IMR-90 (cell line): ENCODE measurements around the gene TBC1D22A. TPM values are rescaled to one million over a fixed set of nuclear protein-coding genes. Genes with fewer than 3 reads are reported as not detected.

Source experiments
- ATAC-seq: fragments of 200-7000 bp; cut with Tn5 transposase; 2 replicates; pipeline ENCODE4 v1.9.1; 2020; ENCODE audit warnings: low read depth, mild to moderate bottlenecking, moderate library complexity
- BruUV-seq: library from RNA; stranded (reverse); fragments of 400-500 nt; replicated peaks from 2 replicates; lab custom pipeline; 2021; lab: Mats Ljungman, UMichigan
- CTCF ChIA-PET: fragments of 300-600 bp; formaldehyde crosslinking; extraction: SDS; loops from one replicate; lab custom pipeline; 2021; ENCODE audit warnings: antibody characterized with exemption; lab: Yijun Ruan, JAX
- POLR2A ChIA-PET: fragments of 300-600 bp; sonication (Branson Sonifier 250); formaldehyde crosslinking; loops from one replicate; lab custom pipeline; 2022; ENCODE audit warnings: antibody characterized with exemption; ENCODE audit not compliant: unreplicated experiment; lab: Charles Lee
- DNase-seq: peaks from one replicate; pipeline ENCODE4 v3.0.0; 2013
- H2AFZ ChIP-seq: replicated peaks from 2 replicates; pipeline ENCODE3; 2013; ENCODE audit warnings: low read length, mild to moderate bottlenecking; ENCODE audit not compliant: poor library complexity
- H2AK5ac ChIP-seq: 2 replicates; pipeline ENCODE4 v1.6.1; 2013; ENCODE audit warnings: low read depth, low read length, inconsistent platforms
- H2AK9ac ChIP-seq: replicated peaks from 2 replicates; pipeline ENCODE3; 2013; ENCODE audit warnings: mild to moderate bottlenecking, low read depth, low read length, moderate library complexity; ENCODE audit not compliant: poor library complexity
- H2BK120ac ChIP-seq: 2 replicates; pipeline ENCODE4 v1.6.1; 2013; ENCODE audit warnings: low read depth, low read length, inconsistent platforms
- H2BK15ac ChIP-seq: 3 replicates; pipeline ENCODE4 v1.6.1; 2013; ENCODE audit warnings: low read depth, low read length, inconsistent platforms
- H2BK20ac ChIP-seq: 2 replicates; pipeline ENCODE4 v1.6.1; 2013; ENCODE audit warnings: low read depth, mild to moderate bottlenecking, inconsistent platforms, low read length, moderate library complexity
- H2BK5ac ChIP-seq: 2 replicates; pipeline ENCODE4 v1.6.1; 2013; ENCODE audit warnings: mild to moderate bottlenecking, low read depth, low read length, inconsistent platforms; ENCODE audit not compliant: poor library complexity, severe bottlenecking
- H3K14ac ChIP-seq: replicated peaks from 2 replicates; pipeline ENCODE4 v1.6.1; 2013; ENCODE audit warnings: low read depth, low read length, inconsistent platforms
- H3K18ac ChIP-seq: 2 replicates; pipeline ENCODE4 v1.6.1; 2013; ENCODE audit warnings: low read depth, low read length, control low read depth
- H3K23ac ChIP-seq: 2 replicates; pipeline ENCODE4 v1.6.1; 2013; ENCODE audit warnings: low read depth, low read length, inconsistent platforms
- H3K27ac ChIP-seq: 2 replicates; pipeline ENCODE4 v1.5.1; 2013; ENCODE audit warnings: mild to moderate bottlenecking, control low read depth, low read length; ENCODE audit not compliant: insufficient read depth
- H3K27me3 ChIP-seq: 2 replicates; pipeline ENCODE4 v1.6.1; 2013; ENCODE audit warnings: low read length; ENCODE audit not compliant: control insufficient read depth, insufficient read depth
- H3K36me3 ChIP-seq: 2 replicates; pipeline ENCODE4 v1.6.1; 2013; ENCODE audit warnings: low read length, mixed read lengths; ENCODE audit not compliant: control insufficient read depth, insufficient read depth
- H3K4ac ChIP-seq: 2 replicates; pipeline ENCODE4 v1.6.1; 2013; ENCODE audit warnings: low read depth, low read length, inconsistent platforms
- H3K4me1 ChIP-seq: 2 replicates; pipeline ENCODE4 v1.6.1; 2013; ENCODE audit warnings: low read length, mixed read lengths; ENCODE audit not compliant: control insufficient read depth, insufficient read depth
- H3K4me2 ChIP-seq: 2 replicates; pipeline ENCODE4 v1.6.1; 2013; ENCODE audit warnings: low read depth, mild to moderate bottlenecking, control low read depth, low read length, moderate library complexity
- H3K4me3 ChIP-seq: 2 replicates; pipeline ENCODE4 v1.5.1; 2013; ENCODE audit warnings: low read depth, mild to moderate bottlenecking, control low read depth, low read length, moderate library complexity; ENCODE audit not compliant: insufficient read depth
- H3K56ac ChIP-seq: 2 replicates; pipeline ENCODE4 v1.6.1; 2013; ENCODE audit warnings: low read length, inconsistent platforms; ENCODE audit not compliant: insufficient read depth; ENCODE audit errors: extremely low read depth
- H3K79me1 ChIP-seq, 2 experiments: 2 replicates each; pipeline ENCODE4 v1.6.1; 2013; ENCODE audit warnings: low read length in 2 of 2, inconsistent platforms in 1 of 2, low read depth in 1 of 2
- H3K9ac ChIP-seq: 2 replicates; pipeline ENCODE4 v1.6.1; 2013; ENCODE audit warnings: low read depth, low read length, control low read depth
- H3K9me1 ChIP-seq: 2 replicates; pipeline ENCODE4 v1.6.1; 2013; ENCODE audit warnings: low read length, inconsistent platforms; ENCODE audit not compliant: insufficient read depth
- H3K9me3 ChIP-seq: 2 replicates; pipeline ENCODE4 v1.6.1; 2013; ENCODE audit warnings: low read length; ENCODE audit not compliant: control insufficient read depth, insufficient read depth
- H4K20me1 ChIP-seq: 2 replicates; pipeline ENCODE4 v1.6.1; 2013; ENCODE audit warnings: low read length, inconsistent platforms; ENCODE audit not compliant: insufficient read depth
- H4K5ac ChIP-seq: 2 replicates; pipeline ENCODE4 v1.6.1; 2013; ENCODE audit warnings: mild to moderate bottlenecking, low read depth, low read length, control low read depth
- H4K8ac ChIP-seq, 2 experiments: 2 replicates each; pipeline ENCODE4 v1.6.1; 2013; ENCODE audit warnings: low read depth in 2 of 2, low read length in 2 of 2, control low read depth in 1 of 2, inconsistent platforms in 1 of 2
- H4K91ac ChIP-seq: 2 replicates; pipeline ENCODE4 v1.6.1; 2013; ENCODE audit warnings: low read depth, low read length, inconsistent platforms; ENCODE audit not compliant: insufficient read depth
- BHLHE40 ChIP-seq: fragments of 150-350 bp; IDR thresholded peaks from 2 replicates; pipeline ENCODE4 v1.6.1; 2016; ENCODE audit warnings: mild to moderate bottlenecking, low read depth, low read length
- CEBPB ChIP-seq: IDR thresholded peaks from 2 replicates; pipeline ENCODE4 v1.6.1; 2012; ENCODE audit warnings: low read depth, low read length, improper control_type of control experiment
- CHD1 ChIP-seq: IDR thresholded peaks from 2 replicates; pipeline ENCODE4 v1.6.1; 2012; ENCODE audit warnings: low read depth, low read length, improper control_type of control experiment
- FOS ChIP-seq: fragments of 150-350 bp; IDR thresholded peaks from 2 replicates; pipeline ENCODE4 v1.6.1; 2016; ENCODE audit warnings: low read depth, low read length
- MAFK ChIP-seq: IDR thresholded peaks from 2 replicates; pipeline ENCODE4 v1.6.1; 2012; ENCODE audit warnings: low read depth, low read length, improper control_type of control experiment
- MAZ ChIP-seq: IDR thresholded peaks from 2 replicates; pipeline ENCODE4 v1.6.1; 2012; ENCODE audit warnings: low read depth, mild to moderate bottlenecking, low read length, improper control_type of control experiment, moderate library complexity, borderline replicate concordance
- MXI1 ChIP-seq: IDR thresholded peaks from 2 replicates; pipeline ENCODE4 v1.6.1; 2012; ENCODE audit warnings: low read depth, mild to moderate bottlenecking, low read length, moderate library complexity, borderline replicate concordance
- NFE2L2 ChIP-seq: fragments of 150-350 bp; IDR thresholded peaks from 2 replicates; pipeline ENCODE4 v1.6.1; 2016; ENCODE audit warnings: low read depth, mild to moderate bottlenecking, low read length
- POLR2A ChIP-seq: IDR thresholded peaks from 2 replicates; pipeline ENCODE4 v1.6.1; 2012; ENCODE audit warnings: mild to moderate bottlenecking, low read depth, low read length
- RAD21 ChIP-seq: IDR thresholded peaks from 2 replicates; pipeline ENCODE4 v1.6.1; 2012; ENCODE audit warnings: low read length, improper control_type of control experiment
- RCOR1 ChIP-seq: IDR thresholded peaks from 2 replicates; pipeline ENCODE4 v1.6.1; 2012; ENCODE audit warnings: mild to moderate bottlenecking, low read length, improper control_type of control experiment; ENCODE audit not compliant: insufficient replicate concordance
- RFX5 ChIP-seq: IDR thresholded peaks from 2 replicates; pipeline ENCODE4 v1.8.0; 2012; ENCODE audit warnings: low read depth, mild to moderate bottlenecking, low read length, moderate library complexity
- SMC3 ChIP-seq: fragments of 150-350 bp; IDR thresholded peaks from 2 replicates; pipeline ENCODE4 v1.6.1; 2016; ENCODE audit warnings: low read depth, mild to moderate bottlenecking, antibody characterized with exemption, low read length, moderate library complexity
- WGBS, 2 experiments: methylation state at CpG; one replicate each; pipeline versions ENCODE4 v1.1.5 to v1.1.7; 2013; ENCODE audit warnings: missing lambda C conversion rate in 2 of 2; ENCODE audit not compliant: insufficient read length in 1 of 2; ENCODE audit errors: extremely low coverage in 2 of 2; 5-methylcytosine and 5-hydroxymethylcytosine counted together
- dilution Hi-C: fragments of 300-500 bp; cut with HindIII; formaldehyde crosslinking; loops from one replicate; pipeline ENCODE4 v1.14.3; 2018; ENCODE audit warnings: low sequenced_read_pairs; ENCODE audit not compliant: unreplicated experiment
- in situ Hi-C: fragments of 300-500 bp; cut with MboI; formaldehyde crosslinking; loops from 3 replicates; pipeline ENCODE4 v1.14.3; 2019; ENCODE audit warnings: low sequenced_read_pairs, inconsistent platforms, mixed read lengths
- intact Hi-C: fragments of 100-400 bp; cut with micrococcal nuclease; formaldehyde crosslinking; loops from 2 replicates; pipeline ENCODE4 v1.10.0; 2022
- polyA plus RNA-seq, 3 experiments: library from polyadenylated mRNA; depleted of rRNA; stranded (reverse); fragments of >200 nt; gene quantifications; 2 replicates each; pipeline ENCODE4 v1.2.3, GENCODE V29; 2012; ENCODE audit warnings: low replicate concordance in 1 of 3
- total RNA-seq: library from RNA; depleted of rRNA; stranded (reverse); fragments of >200 nt; gene quantifications from 2 replicates; pipeline ENCODE4 v1.2.3, GENCODE V29; 2012
- TF ChIP-seq, protein P1 (sequence below): conservative IDR thresholded peaks from 2 replicates; pipeline ENCODE4 v1.5.1; 2012; ENCODE audit warnings: mild to moderate bottlenecking, low read depth, low read length, improper control_type of control experiment
- TF ChIP-seq, protein P2 (sequence below): fragments of 150-350 bp; IDR thresholded peaks from 2 replicates; pipeline ENCODE4 v1.6.1; 2017; ENCODE audit warnings: mild to moderate bottlenecking, antibody characterized with exemption, low read length, low read depth
- TF ChIP-seq, protein P3 (sequence below): fragments of 150-350 bp; IDR thresholded peaks from 2 replicates; pipeline ENCODE4 v1.6.1; 2016; ENCODE audit warnings: low read depth, mild to moderate bottlenecking, low read length, moderate library complexity, borderline replicate concordance

Gene TBC1D22A
- total and polyA plus RNA-seq, 2 of the 4 experiments (the other 2 are of a cell fraction), result 9.0 to 16.7 TPM

DNA sequence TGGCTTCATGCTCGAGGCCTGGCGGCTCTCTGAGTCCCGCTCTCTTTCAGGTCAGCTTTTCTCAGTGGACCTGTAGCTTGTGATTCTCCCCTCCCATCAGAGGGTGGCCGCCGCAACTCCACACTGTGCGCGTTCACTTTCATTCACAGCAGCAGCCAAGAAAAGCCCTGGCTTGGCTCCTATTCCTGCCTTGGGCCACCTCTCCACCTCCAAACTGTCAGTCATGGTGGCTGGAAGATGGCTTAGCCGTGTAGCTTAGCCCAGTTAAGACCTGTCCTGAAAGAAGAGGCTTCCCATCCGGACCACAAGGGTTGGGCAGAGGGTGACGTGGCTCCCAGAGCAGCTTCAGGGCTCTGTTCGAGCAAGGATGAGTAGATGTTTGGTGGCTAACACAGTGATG lies 125.5 kb downstream of the TBC1D22A start:
- no peak overlapping the region for H4K5ac ChIP-seq
- H3K4me1 ChIP-seq, result no peaks in the 10 kb centered on the region
- TF ChIP-seq POLR2A (no peak), MAFK (no peak), MAZ (no peak), RAD21 (no peak), NFE2L2 (no peak), CEBPB (no peak), SMC3 (no peak), CHD1 (no peak), FOS (no peak), BHLHE40 (no peak), MXI1 (no peak), RCOR1 (no peak), RFX5 (no peak)
- TF ChIP-seq, protein P1, sequence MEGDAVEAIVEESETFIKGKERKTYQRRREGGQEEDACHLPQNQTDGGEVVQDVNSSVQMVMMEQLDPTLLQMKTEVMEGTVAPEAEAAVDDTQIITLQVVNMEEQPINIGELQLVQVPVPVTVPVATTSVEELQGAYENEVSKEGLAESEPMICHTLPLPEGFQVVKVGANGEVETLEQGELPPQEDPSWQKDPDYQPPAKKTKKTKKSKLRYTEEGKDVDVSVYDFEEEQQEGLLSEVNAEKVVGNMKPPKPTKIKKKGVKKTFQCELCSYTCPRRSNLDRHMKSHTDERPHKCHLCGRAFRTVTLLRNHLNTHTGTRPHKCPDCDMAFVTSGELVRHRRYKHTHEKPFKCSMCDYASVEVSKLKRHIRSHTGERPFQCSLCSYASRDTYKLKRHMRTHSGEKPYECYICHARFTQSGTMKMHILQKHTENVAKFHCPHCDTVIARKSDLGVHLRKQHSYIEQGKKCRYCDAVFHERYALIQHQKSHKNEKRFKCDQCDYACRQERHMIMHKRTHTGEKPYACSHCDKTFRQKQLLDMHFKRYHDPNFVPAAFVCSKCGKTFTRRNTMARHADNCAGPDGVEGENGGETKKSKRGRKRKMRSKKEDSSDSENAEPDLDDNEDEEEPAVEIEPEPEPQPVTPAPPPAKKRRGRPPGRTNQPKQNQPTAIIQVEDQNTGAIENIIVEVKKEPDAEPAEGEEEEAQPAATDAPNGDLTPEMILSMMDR, result no peak
- TF ChIP-seq, protein P2, sequence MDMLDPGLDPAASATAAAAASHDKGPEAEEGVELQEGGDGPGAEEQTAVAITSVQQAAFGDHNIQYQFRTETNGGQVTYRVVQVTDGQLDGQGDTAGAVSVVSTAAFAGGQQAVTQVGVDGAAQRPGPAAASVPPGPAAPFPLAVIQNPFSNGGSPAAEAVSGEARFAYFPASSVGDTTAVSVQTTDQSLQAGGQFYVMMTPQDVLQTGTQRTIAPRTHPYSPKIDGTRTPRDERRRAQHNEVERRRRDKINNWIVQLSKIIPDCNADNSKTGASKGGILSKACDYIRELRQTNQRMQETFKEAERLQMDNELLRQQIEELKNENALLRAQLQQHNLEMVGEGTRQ, result no peak
- TF ChIP-seq, protein P3, sequence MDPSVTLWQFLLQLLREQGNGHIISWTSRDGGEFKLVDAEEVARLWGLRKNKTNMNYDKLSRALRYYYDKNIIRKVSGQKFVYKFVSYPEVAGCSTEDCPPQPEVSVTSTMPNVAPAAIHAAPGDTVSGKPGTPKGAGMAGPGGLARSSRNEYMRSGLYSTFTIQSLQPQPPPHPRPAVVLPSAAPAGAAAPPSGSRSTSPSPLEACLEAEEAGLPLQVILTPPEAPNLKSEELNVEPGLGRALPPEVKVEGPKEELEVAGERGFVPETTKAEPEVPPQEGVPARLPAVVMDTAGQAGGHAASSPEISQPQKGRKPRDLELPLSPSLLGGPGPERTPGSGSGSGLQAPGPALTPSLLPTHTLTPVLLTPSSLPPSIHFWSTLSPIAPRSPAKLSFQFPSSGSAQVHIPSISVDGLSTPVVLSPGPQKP, result no peak
- no peak overlapping the region for H2AFZ ChIP-seq
- no peak overlapping the region for H3K27ac ChIP-seq
- POLR2A ChIA-PET, result no interaction called here
- CTCF ChIA-PET, result no interaction called here
- H3K9ac ChIP-seq, result no peak overlapping the region
- intact Hi-C loops (no loop called here), in situ Hi-C loops (no loop called here), dilution Hi-C loops (no loop called here)
- no peak for ATAC-seq
- no peak for DNase-seq
- no peak overlapping the region for H3K23ac ChIP-seq
- no peak overlapping the region for H2BK120ac ChIP-seq
- peaks cover 12% of the 10 kb centered on the region; the same call in 1 of the 2 replicates for H3K9me1 ChIP-seq
- H3K4ac ChIP-seq, result no peak overlapping the region
- H2AK9ac ChIP-seq, result peak overlapping the region; percentile 37
- no peak overlapping the region for H3K14ac ChIP-seq
- no peak overlapping the region for H4K91ac ChIP-seq
- WGBS, 2 experiments, result 95% methylated on average over 4 of the region's 11 CpGs; no CpG with 5 or more reads in 1 of the 2 experiments
- no peak overlapping the region for H4K8ac ChIP-seq
- no peak overlapping the region for H3K4me2 ChIP-seq
- no peak overlapping the region for H3K18ac ChIP-seq
- peaks cover 5% of the 10 kb centered on the region; the same call in 1 of the 2 replicates for H4K20me1 ChIP-seq
- H2BK15ac ChIP-seq, result no peak overlapping the region
- H2BK20ac ChIP-seq, result no peak overlapping the region
- H2BK5ac ChIP-seq, result no peak overlapping the region
- peaks cover 3% of the 10 kb centered on the region for H3K36me3 ChIP-seq
- no peaks in the 10 kb centered on the region for H3K9me3 ChIP-seq
- H3K4me3 ChIP-seq, result no peak overlapping the region
- BruUV-seq, result no TSS peak
- H3K56ac ChIP-seq, result no peak overlapping the region
- peaks cover 13 to 15% of the 10 kb centered on the region in 2 experiments for H3K79me1 ChIP-seq
- H3K27me3 ChIP-seq, result no peaks in the 10 kb centered on the region
- no peak overlapping the region for H2AK5ac ChIP-seq
